IMR-90 (cell line): ENCODE data around the gene PRKG2. TPM values are rescaled to one million over a fixed set of nuclear protein-coding genes. Genes with fewer than 3 reads are reported as not detected.

Experiments used
- ATAC-seq: fragments of 200-7000 bp; cut with Tn5 transposase; 2 replicates; pipeline ENCODE4 v1.9.1; 2020; ENCODE audit warnings: low read depth, mild to moderate bottlenecking, moderate library complexity
- BruUV-seq: library from RNA; stranded (reverse); fragments of 400-500 nt; replicated peaks from 2 replicates; lab custom pipeline; 2021; lab: Mats Ljungman, UMichigan
- CTCF ChIA-PET: fragments of 300-600 bp; formaldehyde crosslinking; extraction: SDS; loops from one replicate; lab custom pipeline; 2021; ENCODE audit warnings: antibody characterized with exemption; lab: Yijun Ruan, JAX
- POLR2A ChIA-PET: fragments of 300-600 bp; sonication (Branson Sonifier 250); formaldehyde crosslinking; loops from one replicate; lab custom pipeline; 2022; ENCODE audit warnings: antibody characterized with exemption; ENCODE audit not compliant: unreplicated experiment; lab: Charles Lee
- DNase-seq: peaks from one replicate; pipeline ENCODE4 v3.0.0; 2013
- H2AFZ ChIP-seq: replicated peaks from 2 replicates; pipeline ENCODE3; 2013; ENCODE audit warnings: low read length, mild to moderate bottlenecking; ENCODE audit not compliant: poor library complexity
- H2AK5ac ChIP-seq: 2 replicates; pipeline ENCODE4 v1.6.1; 2013; ENCODE audit warnings: low read depth, low read length, inconsistent platforms
- H2AK9ac ChIP-seq: replicated peaks from 2 replicates; pipeline ENCODE3; 2013; ENCODE audit warnings: mild to moderate bottlenecking, low read depth, low read length, moderate library complexity; ENCODE audit not compliant: poor library complexity
- H2BK120ac ChIP-seq: 2 replicates; pipeline ENCODE4 v1.6.1; 2013; ENCODE audit warnings: low read depth, low read length, inconsistent platforms
- H2BK15ac ChIP-seq: 3 replicates; pipeline ENCODE4 v1.6.1; 2013; ENCODE audit warnings: low read depth, low read length, inconsistent platforms
- H2BK20ac ChIP-seq: 2 replicates; pipeline ENCODE4 v1.6.1; 2013; ENCODE audit warnings: low read depth, mild to moderate bottlenecking, inconsistent platforms, low read length, moderate library complexity
- H2BK5ac ChIP-seq: 2 replicates; pipeline ENCODE4 v1.6.1; 2013; ENCODE audit warnings: mild to moderate bottlenecking, low read depth, low read length, inconsistent platforms; ENCODE audit not compliant: poor library complexity, severe bottlenecking
- H3K14ac ChIP-seq: replicated peaks from 2 replicates; pipeline ENCODE4 v1.6.1; 2013; ENCODE audit warnings: low read depth, low read length, inconsistent platforms
- H3K18ac ChIP-seq: 2 replicates; pipeline ENCODE4 v1.6.1; 2013; ENCODE audit warnings: low read depth, low read length, control low read depth
- H3K23ac ChIP-seq: 2 replicates; pipeline ENCODE4 v1.6.1; 2013; ENCODE audit warnings: low read depth, low read length, inconsistent platforms
- H3K27ac ChIP-seq: 2 replicates; pipeline ENCODE4 v1.5.1; 2013; ENCODE audit warnings: mild to moderate bottlenecking, control low read depth, low read length; ENCODE audit not compliant: insufficient read depth
- H3K27me3 ChIP-seq: 2 replicates; pipeline ENCODE4 v1.6.1; 2013; ENCODE audit warnings: low read length; ENCODE audit not compliant: control insufficient read depth, insufficient read depth
- H3K36me3 ChIP-seq: 2 replicates; pipeline ENCODE4 v1.6.1; 2013; ENCODE audit warnings: low read length, mixed read lengths; ENCODE audit not compliant: control insufficient read depth, insufficient read depth
- H3K4ac ChIP-seq: 2 replicates; pipeline ENCODE4 v1.6.1; 2013; ENCODE audit warnings: low read depth, low read length, inconsistent platforms
- H3K4me1 ChIP-seq: 2 replicates; pipeline ENCODE4 v1.6.1; 2013; ENCODE audit warnings: low read length, mixed read lengths; ENCODE audit not compliant: control insufficient read depth, insufficient read depth
- H3K4me2 ChIP-seq: 2 replicates; pipeline ENCODE4 v1.6.1; 2013; ENCODE audit warnings: low read depth, mild to moderate bottlenecking, control low read depth, low read length, moderate library complexity
- H3K4me3 ChIP-seq: 2 replicates; pipeline ENCODE4 v1.5.1; 2013; ENCODE audit warnings: low read depth, mild to moderate bottlenecking, control low read depth, low read length, moderate library complexity; ENCODE audit not compliant: insufficient read depth
- H3K56ac ChIP-seq: 2 replicates; pipeline ENCODE4 v1.6.1; 2013; ENCODE audit warnings: low read length, inconsistent platforms; ENCODE audit not compliant: insufficient read depth; ENCODE audit errors: extremely low read depth
- H3K79me1 ChIP-seq, 2 experiments: 2 replicates each; pipeline ENCODE4 v1.6.1; 2013; ENCODE audit warnings: low read length in 2 of 2, inconsistent platforms in 1 of 2, low read depth in 1 of 2
- H3K9ac ChIP-seq: 2 replicates; pipeline ENCODE4 v1.6.1; 2013; ENCODE audit warnings: low read depth, low read length, control low read depth
- H3K9me1 ChIP-seq: 2 replicates; pipeline ENCODE4 v1.6.1; 2013; ENCODE audit warnings: low read length, inconsistent platforms; ENCODE audit not compliant: insufficient read depth
- H3K9me3 ChIP-seq: 2 replicates; pipeline ENCODE4 v1.6.1; 2013; ENCODE audit warnings: low read length; ENCODE audit not compliant: control insufficient read depth, insufficient read depth
- H4K20me1 ChIP-seq: 2 replicates; pipeline ENCODE4 v1.6.1; 2013; ENCODE audit warnings: low read length, inconsistent platforms; ENCODE audit not compliant: insufficient read depth
- H4K5ac ChIP-seq: 2 replicates; pipeline ENCODE4 v1.6.1; 2013; ENCODE audit warnings: mild to moderate bottlenecking, low read depth, low read length, control low read depth
- H4K8ac ChIP-seq, 2 experiments: 2 replicates each; pipeline ENCODE4 v1.6.1; 2013; ENCODE audit warnings: low read depth in 2 of 2, low read length in 2 of 2, control low read depth in 1 of 2, inconsistent platforms in 1 of 2
- H4K91ac ChIP-seq: 2 replicates; pipeline ENCODE4 v1.6.1; 2013; ENCODE audit warnings: low read depth, low read length, inconsistent platforms; ENCODE audit not compliant: insufficient read depth
- MAZ ChIP-seq: IDR thresholded peaks from 2 replicates; pipeline ENCODE4 v1.6.1; 2012; ENCODE audit warnings: low read depth, mild to moderate bottlenecking, low read length, improper control_type of control experiment, moderate library complexity, borderline replicate concordance
- NFE2L2 ChIP-seq: fragments of 150-350 bp; IDR thresholded peaks from 2 replicates; pipeline ENCODE4 v1.6.1; 2016; ENCODE audit warnings: low read depth, mild to moderate bottlenecking, low read length
- POLR2A ChIP-seq: IDR thresholded peaks from 2 replicates; pipeline ENCODE4 v1.6.1; 2012; ENCODE audit warnings: mild to moderate bottlenecking, low read depth, low read length
- RAD21 ChIP-seq: IDR thresholded peaks from 2 replicates; pipeline ENCODE4 v1.6.1; 2012; ENCODE audit warnings: low read length, improper control_type of control experiment
- USF2 ChIP-seq: fragments of 150-350 bp; IDR thresholded peaks from 2 replicates; pipeline ENCODE4 v1.6.1; 2017; ENCODE audit warnings: mild to moderate bottlenecking, antibody characterized with exemption, low read length, low read depth
- dilution Hi-C: fragments of 300-500 bp; cut with HindIII; formaldehyde crosslinking; loops from one replicate; pipeline ENCODE4 v1.14.3; 2018; ENCODE audit warnings: low sequenced_read_pairs; ENCODE audit not compliant: unreplicated experiment
- in situ Hi-C: fragments of 300-500 bp; cut with MboI; formaldehyde crosslinking; loops from 3 replicates; pipeline ENCODE4 v1.14.3; 2019; ENCODE audit warnings: low sequenced_read_pairs, inconsistent platforms, mixed read lengths
- intact Hi-C: fragments of 100-400 bp; cut with micrococcal nuclease; formaldehyde crosslinking; loops from 2 replicates; pipeline ENCODE4 v1.10.0; 2022
- polyA plus RNA-seq, 3 experiments: library from polyadenylated mRNA; depleted of rRNA; stranded (reverse); fragments of >200 nt; gene quantifications; 2 replicates each; pipeline ENCODE4 v1.2.3, GENCODE V29; 2012; ENCODE audit warnings: low replicate concordance in 1 of 3
- total RNA-seq: library from RNA; depleted of rRNA; stranded (reverse); fragments of >200 nt; gene quantifications from 2 replicates; pipeline ENCODE4 v1.2.3, GENCODE V29; 2012

Gene PRKG2
- total and polyA plus RNA-seq, 2 of the 4 experiments (the other 2 are of a cell fraction): 0.44 to 2.0 TPM

- no peak overlapping the region for H3K4me3 ChIP-seq
- H2BK5ac ChIP-seq: no peak overlapping the region
- peaks cover 2% of the 10 kb centered on the region; the same call in 1 of the 2 replicates for H3K27me3 ChIP-seq
- H3K18ac ChIP-seq: no peak overlapping the region
- DNase-seq: no peak
- H3K4ac ChIP-seq: no peak overlapping the region
- H3K9ac ChIP-seq: no peak overlapping the region
- H4K8ac ChIP-seq: no peak overlapping the region
- no peak overlapping the region for H3K27ac ChIP-seq
- CTCF ChIA-PET: no interaction called here
- H3K56ac ChIP-seq: no peak overlapping the region
- no peak overlapping the region for H2BK15ac ChIP-seq
- H4K5ac ChIP-seq: no peak overlapping the region
- TF ChIP-seq NFE2L2: no peak
- no peak for TF ChIP-seq POLR2A
- no peak for TF ChIP-seq USF2
- no peak for TF ChIP-seq MAZ
- TF ChIP-seq RAD21: no peak
- no peaks in the 10 kb centered on the region for H3K9me1 ChIP-seq
- H2AFZ ChIP-seq: no peak overlapping the region
- no peak overlapping the region; the same call in 1 of the 2 replicates for H3K14ac ChIP-seq
- dilution Hi-C loops (no loop called here), in situ Hi-C loops (no loop called here), intact Hi-C loops (no loop called here)
- no peak overlapping the region for H2AK5ac ChIP-seq
- H3K9me3 ChIP-seq: peaks cover 4% of the 10 kb centered on the region; the same call in 1 of the 2 replicates
- no peak for ATAC-seq
- no peaks in the 10 kb centered on the region for H4K20me1 ChIP-seq
- H3K4me1 ChIP-seq: peaks cover 2% of the 10 kb centered on the region; the same call in 1 of the 2 replicates
- no peak overlapping the region for H2BK20ac ChIP-seq
- POLR2A ChIA-PET: no interaction called here
- H3K79me1 ChIP-seq: no peaks in the 10 kb centered on the region
- H2AK9ac ChIP-seq: no peak overlapping the region
- H3K36me3 ChIP-seq: no peaks in the 10 kb centered on the region
- H4K91ac ChIP-seq: no peak overlapping the region
- no peak overlapping the region for H3K23ac ChIP-seq
- H2BK120ac ChIP-seq: no peak overlapping the region
- BruUV-seq: no TSS peak
- no peak overlapping the region for H3K4me2 ChIP-seq
Measured at GRCh38 chr4:81237791-81238190, 22.8 kb upstream of the PRKG2 start.
